Measurements from ENCODE around the gene FOXJ3. TPM values are rescaled to one million over a fixed set of nuclear protein-coding genes. Genes with fewer than 3 reads are reported as not detected.

FOXJ3 gene
- total and polyA plus RNA-seq, 4 donors: 5.3 to 16.8 (median 12.4) TPM

GRCh38 chr1:42191319-42191718 is 143.7 kb downstream of the FOXJ3 start:
- Histone ChIP-seq H3K36me3 (ENCODE audit: control insufficient read depth in 4 of 4, insufficient read depth in 3 of 4, low read depth in 1 of 4, low read length in 3 of 4) (peaks cover 3 to 18% (median 15%) of the 10 kb centered on the region in 4 donors), H3K9me3 (ENCODE audit: control insufficient read depth in 4 of 4, low read length in 3 of 4) (no peaks in the 10 kb centered on the region), H3K4me3 (ENCODE audit: low read depth in 1 of 3, low read length in 3 of 3) (no peak overlapping the region), H3K4me1 (ENCODE audit: control insufficient read depth in 4 of 4, insufficient read depth in 4 of 4, low read length in 3 of 4) (peaks cover 0 to 21% (median 17%) of the 10 kb centered on the region in 4 donors), H3K27ac (ENCODE audit: low read depth in 1 of 2, low read length in 2 of 2) (peak overlapping the region in 1 of 2 donors; percentile 0), H3K27me3 (ENCODE audit: control insufficient read depth in 4 of 4, insufficient read depth in 4 of 4, low read length in 3 of 4) (no peaks in the 10 kb centered on the region), H3K9ac (ENCODE audit: low read depth in 1 of 2, low read length in 2 of 2) (no peak overlapping the region)
- no peak for DNase-seq (ENCODE audit: low spot score)
- 96% methylated on average over 8 of the region's 8 CpGs for WGBS
- no peak for TF ChIP-seq EGR1 (IDR thresholded peaks at IDR 0.05; ENCODE audit: low read depth in 2 of 2)
- no peak for TF ChIP-seq JUND (IDR thresholded peaks at IDR 0.05)
- TF ChIP-seq FOXA1 (IDR thresholded peaks at IDR 0.05): no peak
- TF ChIP-seq RXRA (IDR thresholded peaks at IDR 0.05): no peak
- no peak for TF ChIP-seq FOXA2 (IDR thresholded peaks at IDR 0.05)
- TF ChIP-seq RAD21 (IDR thresholded peaks at IDR 0.05): no peak
- no peak for TF ChIP-seq GABPA (IDR thresholded peaks at IDR 0.05 in 1 of 2, conservative IDR thresholded peaks at IDR 0.05 in 1 of 2)
- TF ChIP-seq NR2F2 (IDR thresholded peaks at IDR 0.05): no peak
- no peak for TF ChIP-seq HNF4G (IDR thresholded peaks at IDR 0.05)
- TF ChIP-seq TAF1 (conservative IDR thresholded peaks at IDR 0.05): no peak
- TF ChIP-seq, protein P1, sequence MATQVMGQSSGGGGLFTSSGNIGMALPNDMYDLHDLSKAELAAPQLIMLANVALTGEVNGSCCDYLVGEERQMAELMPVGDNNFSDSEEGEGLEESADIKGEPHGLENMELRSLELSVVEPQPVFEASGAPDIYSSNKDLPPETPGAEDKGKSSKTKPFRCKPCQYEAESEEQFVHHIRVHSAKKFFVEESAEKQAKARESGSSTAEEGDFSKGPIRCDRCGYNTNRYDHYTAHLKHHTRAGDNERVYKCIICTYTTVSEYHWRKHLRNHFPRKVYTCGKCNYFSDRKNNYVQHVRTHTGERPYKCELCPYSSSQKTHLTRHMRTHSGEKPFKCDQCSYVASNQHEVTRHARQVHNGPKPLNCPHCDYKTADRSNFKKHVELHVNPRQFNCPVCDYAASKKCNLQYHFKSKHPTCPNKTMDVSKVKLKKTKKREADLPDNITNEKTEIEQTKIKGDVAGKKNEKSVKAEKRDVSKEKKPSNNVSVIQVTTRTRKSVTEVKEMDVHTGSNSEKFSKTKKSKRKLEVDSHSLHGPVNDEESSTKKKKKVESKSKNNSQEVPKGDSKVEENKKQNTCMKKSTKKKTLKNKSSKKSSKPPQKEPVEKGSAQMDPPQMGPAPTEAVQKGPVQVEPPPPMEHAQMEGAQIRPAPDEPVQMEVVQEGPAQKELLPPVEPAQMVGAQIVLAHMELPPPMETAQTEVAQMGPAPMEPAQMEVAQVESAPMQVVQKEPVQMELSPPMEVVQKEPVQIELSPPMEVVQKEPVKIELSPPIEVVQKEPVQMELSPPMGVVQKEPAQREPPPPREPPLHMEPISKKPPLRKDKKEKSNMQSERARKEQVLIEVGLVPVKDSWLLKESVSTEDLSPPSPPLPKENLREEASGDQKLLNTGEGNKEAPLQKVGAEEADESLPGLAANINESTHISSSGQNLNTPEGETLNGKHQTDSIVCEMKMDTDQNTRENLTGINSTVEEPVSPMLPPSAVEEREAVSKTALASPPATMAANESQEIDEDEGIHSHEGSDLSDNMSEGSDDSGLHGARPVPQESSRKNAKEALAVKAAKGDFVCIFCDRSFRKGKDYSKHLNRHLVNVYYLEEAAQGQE (IDR thresholded peaks at IDR 0.05): no peak
- no peak for TF ChIP-seq YY1 (IDR thresholded peaks at IDR 0.05)
- TF ChIP-seq CTCF (IDR thresholded peaks at IDR 0.05; ENCODE audit: low read depth, low read length, missing input control): no peak
- TF ChIP-seq, protein P2, sequence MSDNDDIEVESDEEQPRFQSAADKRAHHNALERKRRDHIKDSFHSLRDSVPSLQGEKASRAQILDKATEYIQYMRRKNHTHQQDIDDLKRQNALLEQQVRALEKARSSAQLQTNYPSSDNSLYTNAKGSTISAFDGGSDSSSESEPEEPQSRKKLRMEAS (IDR thresholded peaks at IDR 0.05): no peak
- TF ChIP-seq SP1 (IDR thresholded peaks at IDR 0.05): no peak
- no peak for TF ChIP-seq ZBTB33 (IDR thresholded peaks at IDR 0.05)
- TF ChIP-seq, protein P3, sequence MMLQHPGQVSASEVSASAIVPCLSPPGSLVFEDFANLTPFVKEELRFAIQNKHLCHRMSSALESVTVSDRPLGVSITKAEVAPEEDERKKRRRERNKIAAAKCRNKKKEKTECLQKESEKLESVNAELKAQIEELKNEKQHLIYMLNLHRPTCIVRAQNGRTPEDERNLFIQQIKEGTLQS (IDR thresholded peaks at IDR 0.05): no peak
- no peak for TF ChIP-seq HNF4A (conservative IDR thresholded peaks at IDR 0.05)
